Measurements from ENCODE around the gene SOD2. TPM values are rescaled to one million over a fixed set of nuclear protein-coding genes. Genes with fewer than 3 reads are reported as not detected.
"Not testable (repeated sequence)": the region's sequence is repeated elsewhere in the genome, so short reads cannot be mapped to it uniquely, and the experiment has no call there.

Gene SOD2
- polyA plus RNA-seq, 1 donor from 2014 or later: 137 TPM

- Histone ChIP-seq H3K9me3 (ENCODE audit: low read length) (no peaks in the 10 kb centered on the region), H3K9me2 (ENCODE audit: insufficient read depth, low read length) (no peaks in the 10 kb centered on the region), H4K20me1 (ENCODE audit: insufficient read depth) (no peaks in the 10 kb centered on the region), H3K4me2 (ENCODE audit: low read length) (peak overlapping the region; percentile 97), H3K79me2 (replicated peaks; ENCODE audit: insufficient read depth, low read length) (peaks cover 40% of the 10 kb centered on the region), H3F3A (ENCODE audit: insufficient read depth, low read length, poor library complexity, severe bottlenecking) (no peaks in the 10 kb centered on the region), H3K4me3 (ENCODE audit: low read length) (peak overlapping the region; percentile 94), H3K36me3 (ENCODE audit: insufficient read depth, low read length) (no peaks in the 10 kb centered on the region), H3K27ac (ENCODE audit: low read length) (no peak overlapping the region), H2AFZ (ENCODE audit: low read depth, low read length) (no peak overlapping the region), H3K9ac (ENCODE audit: low read length) (peak overlapping the region; percentile 85), H3K27me3 (ENCODE audit: insufficient read depth, low read depth, low read length) (no peaks in the 10 kb centered on the region)
- TF ChIP-seq, protein P1, sequence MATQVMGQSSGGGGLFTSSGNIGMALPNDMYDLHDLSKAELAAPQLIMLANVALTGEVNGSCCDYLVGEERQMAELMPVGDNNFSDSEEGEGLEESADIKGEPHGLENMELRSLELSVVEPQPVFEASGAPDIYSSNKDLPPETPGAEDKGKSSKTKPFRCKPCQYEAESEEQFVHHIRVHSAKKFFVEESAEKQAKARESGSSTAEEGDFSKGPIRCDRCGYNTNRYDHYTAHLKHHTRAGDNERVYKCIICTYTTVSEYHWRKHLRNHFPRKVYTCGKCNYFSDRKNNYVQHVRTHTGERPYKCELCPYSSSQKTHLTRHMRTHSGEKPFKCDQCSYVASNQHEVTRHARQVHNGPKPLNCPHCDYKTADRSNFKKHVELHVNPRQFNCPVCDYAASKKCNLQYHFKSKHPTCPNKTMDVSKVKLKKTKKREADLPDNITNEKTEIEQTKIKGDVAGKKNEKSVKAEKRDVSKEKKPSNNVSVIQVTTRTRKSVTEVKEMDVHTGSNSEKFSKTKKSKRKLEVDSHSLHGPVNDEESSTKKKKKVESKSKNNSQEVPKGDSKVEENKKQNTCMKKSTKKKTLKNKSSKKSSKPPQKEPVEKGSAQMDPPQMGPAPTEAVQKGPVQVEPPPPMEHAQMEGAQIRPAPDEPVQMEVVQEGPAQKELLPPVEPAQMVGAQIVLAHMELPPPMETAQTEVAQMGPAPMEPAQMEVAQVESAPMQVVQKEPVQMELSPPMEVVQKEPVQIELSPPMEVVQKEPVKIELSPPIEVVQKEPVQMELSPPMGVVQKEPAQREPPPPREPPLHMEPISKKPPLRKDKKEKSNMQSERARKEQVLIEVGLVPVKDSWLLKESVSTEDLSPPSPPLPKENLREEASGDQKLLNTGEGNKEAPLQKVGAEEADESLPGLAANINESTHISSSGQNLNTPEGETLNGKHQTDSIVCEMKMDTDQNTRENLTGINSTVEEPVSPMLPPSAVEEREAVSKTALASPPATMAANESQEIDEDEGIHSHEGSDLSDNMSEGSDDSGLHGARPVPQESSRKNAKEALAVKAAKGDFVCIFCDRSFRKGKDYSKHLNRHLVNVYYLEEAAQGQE (IDR thresholded peaks at IDR 0.05; ENCODE audit: borderline replicate concordance): no peak
- peak; percentile 84 for TF ChIP-seq RAD21 (conservative IDR thresholded peaks at IDR 0.05)
- peak; percentile 8 for TF ChIP-seq MXI1 (conservative IDR thresholded peaks at IDR 0.05; ENCODE audit: poor library complexity, severe bottlenecking)
- TF ChIP-seq SMC3 (conservative IDR thresholded peaks at IDR 0.05; ENCODE audit: poor library complexity): peak; percentile 79
- peak; percentile 85 for TF ChIP-seq CTCF (IDR thresholded peaks at IDR 0.05; ENCODE audit: poor library complexity, severe bottlenecking)
These were observed 1.7 kb downstream of the SOD2 start for GRCh38 chr6:159691133-159691962.

DNA sequence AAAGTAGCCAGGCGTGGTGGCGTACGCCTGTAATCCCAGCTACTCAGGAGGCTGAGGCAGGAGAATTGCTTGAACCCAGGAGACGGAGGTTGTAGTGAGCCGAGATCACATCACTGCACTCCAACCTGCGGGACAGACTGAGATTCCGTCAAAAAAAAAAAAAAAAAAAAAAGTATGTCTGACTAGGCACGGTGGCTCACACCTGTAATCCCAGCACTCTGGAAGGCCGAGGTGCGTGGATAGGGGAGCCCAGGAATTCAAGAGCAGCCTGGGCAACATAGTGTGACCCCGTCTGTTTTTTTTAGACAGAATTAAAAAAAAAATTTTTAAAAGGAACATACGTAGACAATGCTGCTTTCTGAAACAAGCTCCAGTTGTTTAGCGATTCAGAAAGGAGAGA is 2.9 kb downstream of the SOD2 start:
- H3K4me2 ChIP-seq (ENCODE audit: low read length); H3K27me3 ChIP-seq (ENCODE audit: insufficient read depth, low read depth, low read length); H3K9ac ChIP-seq (ENCODE audit: low read length); H2AFZ ChIP-seq (ENCODE audit: low read depth, low read length); H3K9me2 ChIP-seq (ENCODE audit: insufficient read depth, low read length); H4K20me1 ChIP-seq (ENCODE audit: insufficient read depth); H3K27ac ChIP-seq (ENCODE audit: low read length); H3K36me3 ChIP-seq (ENCODE audit: insufficient read depth, low read length); H3K4me3 ChIP-seq (ENCODE audit: low read length); H3K9me3 ChIP-seq (ENCODE audit: low read length); H3F3A ChIP-seq (ENCODE audit: insufficient read depth, low read length, poor library complexity, severe bottlenecking): not testable (repeated sequence)
- peaks cover 40% of the 10 kb centered on the region for H3K79me2 ChIP-seq (replicated peaks; ENCODE audit: insufficient read depth, low read length)

- Histone ChIP-seq H3K9ac (ENCODE audit: low read length) (no peak overlapping the region), H3K4me3 (ENCODE audit: low read length) (no peak overlapping the region), H3F3A (ENCODE audit: insufficient read depth, low read length, poor library complexity, severe bottlenecking) (no peaks in the 10 kb centered on the region), H4K20me1 (ENCODE audit: insufficient read depth) (no peaks in the 10 kb centered on the region), H2AFZ (ENCODE audit: low read depth, low read length) (no peak overlapping the region), H3K4me2 (ENCODE audit: low read length) (no peak overlapping the region), H3K9me3 (ENCODE audit: low read length) (no peaks in the 10 kb centered on the region), H3K36me3 (ENCODE audit: insufficient read depth, low read length) (peaks cover under 1% of the 10 kb centered on the region), H3K27ac (ENCODE audit: low read length) (no peak overlapping the region), H3K79me2 (replicated peaks; ENCODE audit: insufficient read depth, low read length) (peaks cover 40% of the 10 kb centered on the region), H3K27me3 (ENCODE audit: insufficient read depth, low read depth, low read length) (no peaks in the 10 kb centered on the region), H3K9me2 (ENCODE audit: insufficient read depth, low read length) (no peaks in the 10 kb centered on the region)
- no peak for TF ChIP-seq EZH2 (IDR thresholded peaks at IDR 0.05; ENCODE audit: borderline replicate concordance, insufficient read depth, low read length, poor library complexity, severe bottlenecking)
- TF ChIP-seq EP300 (conservative IDR thresholded peaks at IDR 0.05; ENCODE audit: poor library complexity, severe bottlenecking): no peak
- TF ChIP-seq CTCF (IDR thresholded peaks at IDR 0.05; ENCODE audit: poor library complexity, severe bottlenecking): no peak
- TF ChIP-seq, protein P1 (IDR thresholded peaks at IDR 0.05; ENCODE audit: borderline replicate concordance): no peak
- TF ChIP-seq SMC3 (conservative IDR thresholded peaks at IDR 0.05; ENCODE audit: poor library complexity): no peak
These were observed 4.0 kb downstream of the SOD2 start for GRCh38 chr6:159689001-159689400.

Measured in neural cell (in vitro differentiated cells).